HG03432 (cell line): ENCODE results near the gene IQSEC3.

Source experiments
- ATAC-seq: cut with Tn5 transposase; IDR thresholded peaks from one replicate; pipeline ENCODE4 v1.9.1; 2021; ENCODE audit warnings: mild to moderate bottlenecking, moderate library complexity; ENCODE audit not compliant: unreplicated experiment

Gene IQSEC3

DNA sequence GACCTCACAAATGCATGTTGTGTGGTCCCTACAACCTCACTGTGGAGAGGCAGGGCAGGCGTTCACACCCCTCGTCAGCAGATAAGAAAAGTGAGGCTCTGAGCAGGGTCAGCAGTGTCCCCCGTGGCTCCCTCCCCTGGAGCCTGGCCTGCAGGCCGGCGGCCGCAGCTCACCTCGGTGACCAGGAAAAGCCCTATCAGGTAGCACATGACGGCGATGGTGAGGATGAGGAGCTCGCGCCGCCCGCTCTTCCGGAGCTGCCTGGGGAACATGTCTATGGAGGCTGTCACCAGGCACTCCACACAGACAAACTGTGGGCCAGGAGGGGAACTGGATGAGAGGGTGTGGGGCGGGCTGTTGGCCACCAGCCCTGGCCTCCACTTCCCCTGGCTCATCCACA, 129.4 kb downstream of the IQSEC3 start:
- ATAC-seq = no peak

DNA sequence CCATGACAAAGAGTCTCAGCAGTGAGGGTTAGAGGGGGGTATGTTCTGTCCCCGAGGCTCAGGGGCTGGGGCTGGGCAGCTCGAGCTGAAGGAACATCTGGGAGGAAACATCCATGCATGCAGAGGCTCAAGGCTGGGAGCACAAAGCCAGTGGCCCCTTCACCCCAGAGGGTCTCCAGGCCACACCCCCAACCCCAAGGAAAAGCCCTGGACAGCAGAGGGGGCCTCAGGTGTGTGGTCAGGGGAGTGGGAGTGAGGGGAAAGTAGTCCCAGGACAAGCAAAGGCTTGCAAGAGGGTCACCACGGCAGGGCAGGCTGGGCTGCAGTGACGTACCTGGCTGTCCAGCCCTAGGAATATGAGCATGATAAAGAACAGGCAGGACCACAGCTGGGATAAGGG, 129.9 kb downstream of the IQSEC3 start:
- no peak for ATAC-seq

DNA sequence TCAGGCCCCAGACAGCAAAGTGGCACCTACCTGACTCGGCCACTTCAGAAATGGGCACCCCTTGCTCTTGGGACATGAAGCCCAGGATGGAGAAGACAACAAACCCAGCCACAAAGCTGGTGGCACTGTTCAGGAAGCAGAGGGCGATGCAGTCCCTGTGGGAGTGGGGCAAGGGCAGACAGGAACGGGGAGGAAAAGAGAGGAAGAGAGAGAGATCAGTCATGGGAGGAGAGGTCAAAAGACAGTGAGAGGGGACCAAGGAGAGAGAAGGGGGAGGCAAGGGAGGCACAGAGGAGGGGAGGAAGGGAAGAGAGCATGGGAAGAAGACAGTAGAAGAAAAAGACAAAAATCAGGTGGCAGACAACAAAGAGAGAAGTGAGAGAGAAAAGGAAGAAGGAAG, 130.8 kb downstream of the IQSEC3 start:
- no peak for ATAC-seq

DNA sequence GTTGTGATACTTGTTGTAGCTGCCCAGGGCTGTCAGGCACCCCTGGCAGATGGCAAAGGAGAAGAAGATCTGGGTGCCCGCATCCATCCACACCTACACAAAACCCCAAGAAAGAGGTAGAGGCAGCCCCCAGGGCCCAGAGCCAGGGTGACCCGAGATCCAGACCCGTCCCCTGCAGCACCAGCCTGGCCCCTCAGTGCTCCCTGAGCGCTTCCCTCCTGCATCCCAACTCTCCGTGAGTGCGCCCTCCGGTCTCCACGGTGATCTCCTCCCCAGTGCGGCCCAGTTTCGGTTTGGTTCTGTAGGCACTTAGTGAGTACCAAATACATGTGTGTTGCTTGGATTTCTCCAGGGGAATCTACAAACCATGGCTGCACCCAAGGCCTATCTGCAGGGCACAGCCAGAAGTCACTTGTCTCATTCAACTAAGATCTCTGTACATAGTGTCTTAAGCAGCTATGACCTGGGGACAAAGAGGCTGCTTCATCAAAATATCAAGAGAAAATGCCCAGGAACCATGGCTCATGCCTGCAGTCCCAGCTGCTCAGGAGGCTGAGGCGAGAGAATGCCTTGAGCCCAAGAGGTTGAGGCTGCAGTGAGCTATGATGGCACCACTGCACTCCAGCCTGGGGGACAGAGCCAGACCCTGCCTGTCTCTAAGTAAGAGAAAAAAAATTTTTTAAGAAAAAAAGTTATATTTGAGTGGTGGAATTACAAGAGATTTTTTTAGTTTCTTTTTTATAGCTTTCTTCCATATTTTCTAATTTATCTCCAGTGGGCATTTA, 131.5 kb downstream of the IQSEC3 start:
- no peak for ATAC-seq

DNA sequence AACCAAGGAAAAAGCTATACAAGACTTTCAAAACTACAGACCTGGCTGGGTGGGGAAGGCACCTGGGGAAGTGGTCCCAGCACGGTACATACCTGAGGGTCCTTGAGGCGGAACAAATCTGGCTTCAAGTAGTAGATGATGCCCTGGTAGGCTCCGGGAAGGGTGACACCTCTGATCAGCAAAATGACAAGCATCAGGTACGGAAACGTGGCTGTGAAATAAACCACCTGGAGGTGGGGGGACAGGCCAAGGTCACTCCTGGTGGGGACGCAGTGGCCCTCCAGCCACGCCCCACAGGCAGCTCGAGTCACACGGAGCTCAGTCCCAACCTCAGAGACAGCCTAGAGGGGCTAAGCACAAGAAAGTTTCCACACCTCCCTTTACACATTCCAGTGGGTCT, 132.1 kb downstream of the IQSEC3 start:
- ATAC-seq = no peak

DNA sequence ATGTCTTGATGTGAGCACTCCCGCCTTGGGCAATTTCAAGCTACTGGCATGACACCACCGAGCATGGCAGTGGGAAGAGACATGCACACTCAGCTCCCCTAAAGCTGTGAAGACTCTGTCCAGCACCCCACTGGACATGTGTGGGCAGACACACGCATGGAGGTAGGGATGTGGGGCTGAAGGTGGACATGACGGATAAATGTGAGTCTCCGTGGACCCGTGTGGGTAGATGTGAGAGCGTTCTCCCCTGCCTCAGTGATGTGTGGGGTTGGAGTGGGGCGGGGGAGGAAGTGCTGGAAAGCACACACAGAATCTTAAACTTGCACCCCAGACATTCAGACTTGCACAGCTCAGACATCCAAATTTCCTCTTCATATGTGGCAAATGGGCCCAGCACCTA, 134.8 kb downstream of the IQSEC3 start:
- ATAC-seq = no peak

DNA sequence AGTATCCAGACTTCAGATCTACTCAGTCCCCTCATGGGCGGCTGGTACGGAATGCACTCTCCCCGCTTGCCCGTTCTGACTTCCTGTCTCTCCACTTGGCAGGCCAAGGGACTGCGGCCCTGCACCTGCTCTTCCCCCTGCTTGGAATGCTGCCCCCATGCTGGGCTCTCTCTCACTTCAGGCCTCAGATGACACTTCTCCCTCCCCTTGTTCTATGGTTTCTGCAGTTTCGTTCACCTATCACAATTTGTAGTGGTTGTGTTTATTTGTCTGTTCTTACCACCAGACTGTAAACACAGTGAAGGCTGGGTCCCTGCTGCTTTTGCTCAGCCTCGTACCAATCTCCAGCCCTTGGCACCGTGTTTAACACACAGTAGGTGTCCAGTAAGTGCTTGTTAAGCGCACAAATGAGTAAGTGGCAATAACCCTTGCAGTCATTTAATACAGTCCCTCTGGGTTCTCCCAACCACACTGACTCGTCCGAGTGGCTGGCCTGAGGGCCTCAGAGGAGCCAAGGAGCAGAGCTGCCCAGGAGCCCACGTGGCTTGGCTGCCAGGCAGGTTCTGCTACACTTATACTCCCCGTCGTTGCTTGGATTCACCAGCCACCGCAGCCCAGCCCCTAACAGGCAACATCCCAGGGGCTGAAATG, 135.6 kb downstream of the IQSEC3 start:
- no peak for ATAC-seq

DNA sequence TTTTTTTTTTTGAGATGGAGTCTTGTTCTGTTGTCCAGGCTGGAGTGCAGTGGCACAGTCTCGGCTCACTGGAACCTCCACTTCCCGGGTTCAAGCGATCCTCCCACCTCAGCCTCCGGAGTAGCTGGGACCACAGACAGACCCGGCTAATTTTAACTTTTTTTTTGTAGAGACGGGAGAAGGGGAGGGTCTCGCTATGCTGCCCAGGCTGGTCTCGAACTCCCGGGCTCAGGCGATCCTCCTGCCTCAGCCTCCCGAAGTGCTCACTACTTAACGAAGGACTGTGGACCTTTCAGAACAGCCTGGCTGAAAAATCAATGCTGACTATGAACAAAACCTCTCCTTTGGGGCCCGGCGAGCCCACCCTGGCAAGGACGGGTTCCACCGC, 136.5 kb downstream of the IQSEC3 start:
- ATAC-seq = no peak

DNA sequence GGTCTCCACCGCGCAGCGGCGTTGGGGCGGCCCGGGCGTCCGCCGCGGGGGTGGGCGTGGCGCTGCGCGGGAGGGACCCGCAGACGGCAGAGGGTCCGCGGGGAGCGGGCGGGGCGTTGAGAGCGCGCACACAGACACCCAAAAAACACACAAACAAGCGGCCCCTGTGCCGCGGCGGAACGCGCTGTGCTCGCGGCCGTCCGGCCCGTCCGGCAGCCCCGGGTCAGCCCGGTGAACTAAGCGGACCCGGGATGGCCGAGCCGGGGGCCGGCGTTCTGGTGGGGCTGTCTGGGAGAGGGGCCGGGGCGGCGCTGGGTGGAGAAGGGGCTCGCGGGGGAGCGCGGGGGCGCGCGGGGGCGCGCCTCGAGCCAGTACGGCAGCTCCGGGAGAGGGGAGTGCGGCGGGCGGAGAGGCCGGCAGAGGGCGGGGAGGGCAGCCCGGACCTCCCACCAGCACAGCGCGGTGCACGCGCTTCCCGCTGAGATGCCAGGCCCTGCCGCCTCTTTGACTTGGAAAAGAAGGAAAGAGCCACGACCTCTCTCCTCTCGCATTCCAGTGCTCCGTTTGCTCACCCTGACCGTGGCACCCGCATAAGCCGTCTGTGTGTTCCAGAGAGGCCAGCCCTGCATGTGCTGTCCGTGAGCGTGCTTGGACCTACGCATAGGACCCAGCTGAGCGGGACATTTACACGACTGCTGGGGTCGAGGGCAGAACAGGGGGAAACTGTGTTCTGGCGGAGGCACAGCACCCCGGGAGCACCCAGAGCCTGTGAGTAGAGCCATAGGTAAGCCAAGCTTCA, 137.1 kb downstream of the IQSEC3 start:
- ATAC-seq = no peak

DNA sequence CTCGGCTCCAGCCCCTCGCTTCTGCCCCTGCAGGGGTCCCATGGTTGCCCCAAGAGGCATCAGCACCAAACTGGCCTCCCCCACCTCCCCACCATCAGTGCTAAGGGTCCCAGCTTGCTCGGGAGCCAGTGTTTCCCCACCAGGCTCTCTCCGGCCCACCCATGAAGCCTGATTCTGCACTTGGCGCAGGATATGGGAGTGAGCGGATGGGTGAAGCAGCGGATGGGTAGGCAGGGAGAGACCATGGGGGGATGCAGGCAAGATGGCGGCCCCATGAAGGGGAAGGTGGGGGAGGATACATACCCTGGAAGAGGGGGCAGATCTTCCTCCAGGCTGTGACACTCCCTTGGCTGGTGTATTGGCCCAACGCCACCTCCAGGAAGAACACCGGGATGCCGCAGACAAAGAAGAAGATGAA, 137.7 kb downstream of the IQSEC3 start:
- ATAC-seq = no peak

DNA sequence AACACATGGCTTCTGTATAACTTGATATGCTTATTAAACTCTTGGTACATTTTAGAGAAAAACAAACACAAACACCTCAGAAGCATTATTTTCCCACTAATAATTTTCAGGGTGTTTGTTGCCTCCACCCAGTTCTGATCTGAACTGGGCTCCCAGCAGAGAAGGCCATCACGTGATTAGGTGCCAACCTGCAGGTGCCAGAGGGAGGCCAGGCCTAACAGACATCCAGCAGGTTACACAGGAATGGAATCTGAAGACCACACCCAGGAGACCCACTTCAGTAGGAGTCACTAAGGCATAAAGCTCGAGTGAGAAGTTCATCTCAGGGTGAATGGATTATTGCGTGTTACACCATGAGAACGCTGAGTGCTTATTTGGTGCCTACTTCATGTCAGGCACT, 138.5 kb downstream of the IQSEC3 start:
- no peak for ATAC-seq

DNA sequence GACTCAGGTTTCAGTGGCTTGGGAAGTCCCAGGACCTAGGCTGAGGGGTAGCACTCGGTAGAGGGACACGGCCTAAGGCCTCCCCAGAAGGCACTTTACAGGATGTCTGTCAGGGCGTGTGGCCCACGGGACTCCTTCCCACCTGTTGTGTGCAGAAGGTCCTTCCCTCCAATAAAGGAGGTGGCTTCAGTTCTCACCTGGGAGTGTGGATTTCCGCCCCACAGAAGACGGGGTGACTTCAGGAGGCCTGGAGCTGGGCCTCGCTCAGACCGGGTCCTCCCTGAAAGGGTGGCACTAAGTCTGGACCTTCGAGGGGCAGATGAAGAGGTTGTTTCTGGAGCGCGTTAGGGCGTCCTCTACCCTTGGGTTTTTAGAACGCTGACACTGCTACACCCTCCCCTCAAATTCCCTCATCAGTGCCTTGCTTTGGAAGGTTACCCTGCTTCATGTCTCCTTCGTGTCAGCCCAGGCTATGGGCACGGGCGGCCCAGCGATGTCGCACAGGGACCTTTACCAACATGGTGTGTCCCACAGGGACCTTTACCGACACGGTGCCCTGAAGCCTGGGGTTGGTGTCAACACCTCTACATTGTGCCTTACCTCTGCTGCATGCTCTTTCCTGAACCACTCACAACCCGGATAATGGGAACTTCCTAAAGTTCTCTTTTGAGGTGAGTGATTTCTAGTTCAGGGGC, 140.3 kb downstream of the IQSEC3 start:
- ATAC-seq = no peak

DNA sequence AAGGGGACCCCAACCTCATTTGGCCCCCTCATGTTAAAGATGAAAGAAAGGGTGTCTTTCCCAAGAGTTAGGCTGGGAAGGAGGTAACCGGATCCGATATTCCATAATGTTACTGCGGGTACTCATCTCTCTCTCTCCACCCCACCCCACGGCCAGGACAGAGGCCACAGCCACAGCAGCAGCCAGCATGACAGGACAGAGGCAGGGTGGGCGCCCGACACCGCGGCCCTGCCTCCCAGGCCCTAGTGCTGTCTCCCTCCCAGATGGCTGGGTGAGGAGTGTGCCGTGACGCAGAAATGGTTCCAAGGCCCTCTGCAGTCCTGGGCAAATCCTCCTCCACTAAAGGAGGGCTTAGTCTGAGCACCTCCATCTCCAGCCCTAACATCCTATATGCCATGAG, 141.2 kb downstream of the IQSEC3 start:
- ATAC-seq = no peak

DNA sequence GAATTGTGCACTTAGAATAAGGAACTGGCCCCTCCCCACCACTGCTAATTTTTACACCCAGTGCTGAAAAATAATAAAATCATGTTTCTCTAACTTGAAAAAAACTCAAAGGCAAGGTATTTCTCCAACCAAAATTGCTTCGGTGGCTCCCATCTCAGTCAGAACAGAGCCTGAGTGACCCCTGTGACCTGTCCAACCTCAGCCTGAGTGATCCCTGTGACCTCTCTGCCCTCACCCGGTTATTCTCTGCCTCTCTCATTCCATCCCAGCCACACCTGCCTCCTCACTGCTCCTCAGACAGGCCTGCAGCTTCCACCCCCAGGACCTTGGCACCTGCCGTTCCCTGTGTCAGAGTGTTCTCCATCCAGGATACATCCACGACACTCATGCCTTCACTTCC, 142.2 kb downstream of the IQSEC3 start:
- no peak for ATAC-seq

DNA sequence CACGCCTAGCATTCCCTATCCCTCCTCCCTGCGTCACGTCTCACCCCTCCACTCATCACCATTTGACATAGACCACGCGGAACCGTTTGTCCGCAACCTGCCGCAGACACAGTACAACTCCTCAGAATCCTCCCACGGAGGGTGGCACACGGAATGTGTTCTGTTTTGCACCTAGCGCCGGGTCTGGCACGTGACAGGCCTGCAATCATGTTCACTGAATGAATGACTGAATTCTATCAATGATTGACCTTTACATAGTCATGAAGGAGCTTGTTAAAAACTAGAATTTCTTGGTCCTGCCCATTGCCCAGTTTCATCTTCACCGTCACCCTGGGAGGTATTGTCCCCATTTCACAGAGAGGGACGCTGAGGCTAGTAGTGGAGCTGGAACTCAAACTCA, 142.7 kb downstream of the IQSEC3 start:
- no peak for ATAC-seq

DNA sequence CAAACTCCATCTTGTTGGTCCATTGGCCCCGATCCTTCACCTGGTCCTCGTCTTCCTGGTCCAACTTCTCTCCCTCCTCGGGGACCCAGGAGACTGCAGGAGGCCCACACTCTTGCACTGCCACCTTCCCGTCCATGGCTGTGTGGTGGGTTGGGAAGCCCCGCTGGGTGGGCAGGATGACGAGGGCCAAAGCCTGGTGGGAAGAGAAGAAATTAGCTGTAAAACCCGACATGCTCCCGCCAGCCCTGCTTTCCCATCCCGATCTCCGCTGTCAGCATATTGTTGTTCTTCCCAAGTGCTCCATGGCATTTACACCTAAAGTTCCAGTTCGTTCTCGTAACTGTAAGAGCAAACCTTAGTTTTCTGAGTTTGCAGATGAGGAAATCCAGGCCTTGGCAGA, 143.3 kb downstream of the IQSEC3 start:
- no peak for ATAC-seq

DNA sequence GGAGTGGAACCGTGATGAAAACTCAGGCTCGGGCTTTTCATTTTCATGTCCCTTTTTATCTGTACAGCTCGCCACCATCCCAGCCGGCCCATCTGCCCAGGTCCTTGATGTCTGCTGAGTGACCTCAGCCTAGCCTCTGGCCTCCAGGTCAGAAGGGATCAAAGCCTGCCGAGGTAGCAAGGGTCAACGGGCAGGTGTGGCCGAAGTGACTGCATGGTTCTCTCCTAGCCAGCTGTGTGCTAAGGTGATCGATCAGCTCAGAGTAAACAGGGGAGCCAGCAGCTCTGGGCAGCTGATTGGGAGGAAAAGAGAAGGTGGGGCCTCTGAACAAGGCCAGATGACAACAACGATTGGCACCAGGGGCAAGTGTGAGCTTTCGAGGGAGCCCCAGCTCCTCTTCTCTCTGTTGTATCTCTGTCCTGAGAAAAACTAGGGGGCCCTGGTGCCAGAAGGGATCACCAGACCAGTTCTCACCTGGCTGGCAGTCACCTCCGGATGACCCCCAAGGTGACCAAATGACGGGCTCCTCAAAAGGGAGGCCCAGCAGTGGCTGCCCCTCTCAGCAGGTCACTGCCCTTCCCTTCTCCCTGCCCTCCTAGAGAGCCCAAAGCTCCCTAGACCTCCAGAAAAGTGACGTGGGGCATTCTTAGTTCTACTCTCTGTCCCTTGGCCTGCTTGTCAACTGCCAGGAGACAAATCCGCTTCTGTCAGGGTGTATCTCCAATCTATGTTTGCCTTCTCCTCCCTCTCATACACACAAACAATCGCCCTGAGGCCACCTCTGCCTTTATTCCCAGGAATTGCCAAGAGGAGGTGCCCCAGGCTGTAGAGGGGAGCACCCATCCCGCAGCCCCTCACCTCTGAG, 143.9 kb downstream of the IQSEC3 start:
- ATAC-seq = no peak

DNA sequence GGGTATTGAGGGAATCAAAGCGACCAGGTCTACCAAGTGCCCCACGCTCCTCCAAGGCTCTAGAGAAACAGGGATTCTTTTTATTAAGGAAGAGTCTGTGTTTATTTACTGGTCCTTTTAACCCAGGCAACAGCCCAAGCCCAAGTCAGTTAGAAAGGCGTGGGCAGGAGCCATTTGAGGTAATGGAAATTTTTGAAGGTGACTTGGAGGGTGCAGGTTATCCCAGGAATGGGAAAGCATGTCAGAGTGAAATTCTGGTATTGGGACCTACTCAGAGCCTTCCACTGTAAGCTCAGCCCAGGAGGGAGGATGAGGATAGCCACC, 144.5 kb downstream of the IQSEC3 start:
- no peak for ATAC-seq

DNA sequence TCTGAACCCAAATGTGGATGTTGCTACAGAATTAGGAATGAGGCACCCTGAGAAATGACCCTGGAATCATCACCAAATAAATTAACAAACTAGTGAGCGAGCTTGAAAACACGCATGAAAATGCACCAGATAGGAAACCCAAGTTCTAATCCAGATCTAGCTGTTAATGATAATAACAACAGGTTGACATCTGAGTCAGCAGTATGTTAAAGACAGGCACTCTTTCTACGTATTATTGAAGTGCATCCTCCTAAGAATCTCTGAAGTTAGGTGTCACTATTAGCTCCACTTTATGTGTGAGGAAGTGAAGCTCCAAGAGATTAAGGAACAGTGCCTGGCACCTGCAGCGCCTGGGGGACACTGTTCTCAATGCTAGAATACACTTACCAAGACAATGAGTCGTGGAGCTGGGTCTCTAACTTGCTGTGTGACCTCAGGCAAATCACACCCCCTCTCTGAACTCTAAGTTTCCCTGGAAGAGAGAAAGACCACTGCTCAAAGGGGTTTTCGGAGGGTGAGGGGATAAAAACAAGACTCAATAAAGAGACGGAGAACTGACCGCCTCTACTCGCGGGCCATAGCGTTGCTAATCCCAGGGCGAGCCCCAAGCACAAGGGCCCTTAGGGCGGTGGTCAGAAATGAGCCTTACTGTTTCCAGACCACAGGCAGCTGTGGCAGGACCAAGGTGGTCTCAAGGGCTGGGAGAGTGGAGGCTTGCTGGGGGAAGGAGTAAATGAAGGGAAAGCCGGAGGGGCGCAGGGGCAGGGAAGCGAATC, 145.3 kb downstream of the IQSEC3 start:
- no peak for ATAC-seq

DNA sequence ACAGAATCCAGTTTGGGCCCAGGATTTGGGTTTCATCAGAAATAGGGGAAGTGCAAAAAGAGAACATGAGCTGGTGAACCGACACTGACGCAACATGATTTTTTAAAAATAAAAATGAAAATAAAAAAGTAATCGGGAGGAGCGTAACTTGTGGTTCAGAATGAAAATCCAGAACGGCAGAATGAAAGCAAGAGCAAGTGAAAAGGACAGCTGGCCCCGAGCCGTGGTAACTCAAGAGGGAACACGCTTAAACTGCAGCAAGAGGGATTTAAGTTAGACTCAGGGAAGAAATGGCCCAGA, 145.8 kb downstream of the IQSEC3 start:
- no peak for ATAC-seq
